Measurements from ENCODE around the gene LAMC3. TPM values are rescaled to one million over a fixed set of nuclear protein-coding genes. Genes with fewer than 3 reads are reported as not detected.

Gene LAMC3
- total and polyA plus RNA-seq, 2 donors: 0.61 to 2.6 TPM

DNA sequence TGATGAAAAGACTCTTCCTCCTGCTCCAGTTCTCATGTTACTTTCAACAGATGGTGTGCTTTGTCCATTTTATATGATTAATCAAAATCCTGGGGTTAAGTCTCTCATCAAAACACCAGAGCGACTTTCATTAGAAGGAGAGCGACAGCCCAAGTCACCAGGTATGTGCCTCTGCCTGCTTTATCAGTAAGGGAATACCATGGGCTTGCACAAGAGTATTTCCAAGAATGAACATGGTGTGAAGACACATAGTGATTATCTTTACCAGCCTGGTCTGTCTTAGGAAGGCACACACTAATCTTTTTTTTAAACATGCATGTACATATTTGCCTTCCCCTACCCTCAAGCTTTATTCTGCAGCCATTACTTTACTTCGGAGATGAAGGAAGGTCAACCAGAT is 131.6 kb downstream of the LAMC3 start:
- H3K4me1 ChIP-seq (ENCODE audit: control insufficient read depth in 2 of 2, insufficient read depth in 2 of 2, low read length in 2 of 2): peaks cover 3 to 6% of the 10 kb centered on the region in 2 donors
- no peak overlapping the region for H3K27ac ChIP-seq (ENCODE audit: low read depth in 1 of 2, low read length in 1 of 2)
- peaks cover 58 to 80% of the 10 kb centered on the region in 2 donors for H3K36me3 ChIP-seq (ENCODE audit: control insufficient read depth in 2 of 2, insufficient read depth in 2 of 2, low read length in 1 of 2)
- H3K4me3 ChIP-seq (ENCODE audit: low read length in 2 of 2): no peak overlapping the region
- H3K27me3 ChIP-seq (ENCODE audit: control insufficient read depth in 2 of 2, insufficient read depth in 1 of 2, low read length in 1 of 2): no peaks in the 10 kb centered on the region
- over 99% methylated on average over 3 of the region's 3 CpGs for WGBS
- no peaks in the 10 kb centered on the region for H3K9me3 ChIP-seq (ENCODE audit: control insufficient read depth in 2 of 2, insufficient read depth in 1 of 2, low read length in 1 of 2)
- DNase-seq (ENCODE audit: low read depth in 6 of 9, low spot score in 9 of 9): no peak

DNA sequence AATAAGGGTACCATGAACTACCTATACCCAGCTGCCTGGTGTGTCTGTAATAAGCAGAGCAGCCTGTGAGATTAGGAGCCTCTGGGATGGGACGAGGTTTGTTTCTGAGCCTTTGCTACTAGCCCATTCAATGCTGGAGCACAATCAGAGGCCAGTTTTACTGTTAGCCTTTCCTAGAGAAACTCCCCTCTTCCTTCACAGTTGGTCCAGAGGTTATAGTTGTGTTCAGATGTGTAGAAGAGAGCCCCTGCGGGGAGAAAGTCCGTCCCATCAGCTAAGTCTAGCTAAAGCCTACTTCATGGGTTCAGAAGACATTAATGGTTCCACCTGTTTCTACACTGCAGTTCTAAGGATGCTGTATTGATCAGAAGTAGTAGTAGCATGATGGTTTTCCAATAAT is 133.2 kb downstream of the LAMC3 start:
- H3K4me3 ChIP-seq (ENCODE audit: low read length in 2 of 2): no peak overlapping the region
- no peaks in the 10 kb centered on the region for H3K9me3 ChIP-seq (ENCODE audit: control insufficient read depth in 2 of 2, insufficient read depth in 1 of 2, low read length in 1 of 2)
- 98% methylated on average over 3 of the region's 3 CpGs for WGBS
- peaks cover 53 to 79% of the 10 kb centered on the region in 2 donors for H3K36me3 ChIP-seq (ENCODE audit: control insufficient read depth in 2 of 2, insufficient read depth in 2 of 2, low read length in 1 of 2)
- H3K27me3 ChIP-seq (ENCODE audit: control insufficient read depth in 2 of 2, insufficient read depth in 1 of 2, low read length in 1 of 2): no peaks in the 10 kb centered on the region
- H3K4me1 ChIP-seq (ENCODE audit: control insufficient read depth in 2 of 2, insufficient read depth in 2 of 2, low read length in 2 of 2): peaks cover 3 to 6% of the 10 kb centered on the region in 2 donors
- no peak for DNase-seq (ENCODE audit: low read depth in 6 of 9, low spot score in 9 of 9)
- H3K27ac ChIP-seq (ENCODE audit: low read depth in 1 of 2, low read length in 1 of 2): no peak overlapping the region

Other genes starting within 250 kb of the LAMC3 start
- gene ABL1, start 173.9 kb upstream of the LAMC3 start, total RNA-seq: 9.5 TPM
- gene ABL1, start 173.9 kb upstream of the LAMC3 start, polyA plus RNA-seq: 21.1 TPM
- 0.05 TPM for gene QRFP, start 112.4 kb upstream of the LAMC3 start, total RNA-seq
- gene QRFP, start 112.4 kb upstream of the LAMC3 start, polyA plus RNA-seq: 0.21 TPM
- 0.09 TPM for gene FIBCD1, start 69.9 kb upstream of the LAMC3 start, total RNA-seq
- 0.05 TPM for gene FIBCD1, start 69.9 kb upstream of the LAMC3 start, polyA plus RNA-seq
- gene AIF1L, start 87.4 kb downstream of the LAMC3 start, total RNA-seq: 2.5 TPM
- 4.4 TPM for gene AIF1L, start 87.4 kb downstream of the LAMC3 start, polyA plus RNA-seq
- gene NUP214, start 116.4 kb downstream of the LAMC3 start, total RNA-seq: 31.3 TPM
- gene NUP214, start 116.4 kb downstream of the LAMC3 start, polyA plus RNA-seq: 35.0 TPM